ENCODE measurements around the gene RALGAPB. TPM values are rescaled to one million over a fixed set of nuclear protein-coding genes. Genes with fewer than 3 reads are reported as not detected.

Gene RALGAPB
- polyA plus RNA-seq, 2 of the 4 experiments (the other 2 are of a cell fraction) = 15.1 to 35.9 TPM

GRCh38 chr20:38450412-38450975 lies 22.1 kb upstream of the RALGAPB start:
- ChIA-PET POLR2A (no interaction called here), CTCF (interaction anchor here (4.5 to 12.0 kb wide), 3 partner anchors 12 to 19 kb away, joined by 14 to 142 read pairs (median 110); partner anchors contain the start of genes RALGAPB and SNHG17)
- DNase-seq (ENCODE audit: low read depth in 1 of 2, low spot score in 1 of 2) (no peak), FAIRE-seq (no peak), ATAC-seq (no peak)
- Histone ChIP-seq H3K4me3 (no peak overlapping the region), H3K27ac (no peak overlapping the region), H3K4me1 (peaks cover 14% of the 10 kb centered on the region), H3K9me3 (no peaks in the 10 kb centered on the region), H3K4me2 (no peak overlapping the region)
- no peak for TF ChIP-seq PHF8 (IDR thresholded peaks at IDR 0.05; ENCODE audit: borderline replicate concordance, low read depth)
- no peak for TF ChIP-seq PBX3 (IDR thresholded peaks at IDR 0.05)
- TF ChIP-seq USF2 (IDR thresholded peaks at IDR 0.05) = no peak
- no peak for TF ChIP-seq RCOR1 (IDR thresholded peaks at IDR 0.05; ENCODE audit: low read depth, low read length)
- no peak for TF ChIP-seq MAFK (IDR thresholded peaks at IDR 0.05; ENCODE audit: partially characterized antibody)
- TF ChIP-seq ZNF302 (CRISPR knock-in tag; IDR thresholded peaks at IDR 0.05) = no peak
- no peak for TF ChIP-seq HOXB5 (CRISPR knock-in tag; IDR thresholded peaks at IDR 0.05)
- TF ChIP-seq EHF (CRISPR knock-in tag; IDR thresholded peaks at IDR 0.05) = no peak
- TF ChIP-seq SMC3 (IDR thresholded peaks at IDR 0.05) = no peak
- TF ChIP-seq JUN (IDR thresholded peaks at IDR 0.05) = no peak
- 87% methylated on average over 7 of the region's 7 CpGs for WGBS (ENCODE audit: missing lambda C conversion rate)

GRCh38 chr20:38452880-38453624 lies 19.6 kb upstream of the RALGAPB start:
- 92% methylated on average over 19 of the region's 19 CpGs for WGBS (ENCODE audit: missing lambda C conversion rate)
- ChIA-PET CTCF (interaction anchor here (1.2 to 12.0 kb wide), 6 partner anchors 12 to 889 kb away, joined by 3 to 142 read pairs (median 10); partner anchors contain the start of genes RALGAPB and SNHG17), POLR2A (interaction anchor here (0.6 to 0.9 kb wide), 3 partner anchors 18 to 27 kb away, joined by 3 read pairs; partner anchors contain the start of gene SNHG17)
- no peak for ATAC-seq
- no peak for TF ChIP-seq HDAC2 (IDR thresholded peaks at IDR 0.05)
- TF ChIP-seq HOXB13 (CRISPR knock-in tag; IDR thresholded peaks at IDR 0.05; ENCODE audit: low read depth) = no peak
- TF ChIP-seq, protein P1, sequence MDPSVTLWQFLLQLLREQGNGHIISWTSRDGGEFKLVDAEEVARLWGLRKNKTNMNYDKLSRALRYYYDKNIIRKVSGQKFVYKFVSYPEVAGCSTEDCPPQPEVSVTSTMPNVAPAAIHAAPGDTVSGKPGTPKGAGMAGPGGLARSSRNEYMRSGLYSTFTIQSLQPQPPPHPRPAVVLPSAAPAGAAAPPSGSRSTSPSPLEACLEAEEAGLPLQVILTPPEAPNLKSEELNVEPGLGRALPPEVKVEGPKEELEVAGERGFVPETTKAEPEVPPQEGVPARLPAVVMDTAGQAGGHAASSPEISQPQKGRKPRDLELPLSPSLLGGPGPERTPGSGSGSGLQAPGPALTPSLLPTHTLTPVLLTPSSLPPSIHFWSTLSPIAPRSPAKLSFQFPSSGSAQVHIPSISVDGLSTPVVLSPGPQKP (IDR thresholded peaks at IDR 0.05; ENCODE audit: low read depth, low read length) = no peak
- TF ChIP-seq ESRRA (IDR thresholded peaks at IDR 0.05; ENCODE audit: borderline replicate concordance, low read length) = no peak
- TF ChIP-seq POLR2AphosphoS2 (conservative IDR thresholded peaks at IDR 0.05; ENCODE audit: low read length) = no peak
- no peak for TF ChIP-seq ZFP36 (IDR thresholded peaks at IDR 0.05; ENCODE audit: borderline replicate concordance, partially characterized antibody)
- TF ChIP-seq, protein P2, sequence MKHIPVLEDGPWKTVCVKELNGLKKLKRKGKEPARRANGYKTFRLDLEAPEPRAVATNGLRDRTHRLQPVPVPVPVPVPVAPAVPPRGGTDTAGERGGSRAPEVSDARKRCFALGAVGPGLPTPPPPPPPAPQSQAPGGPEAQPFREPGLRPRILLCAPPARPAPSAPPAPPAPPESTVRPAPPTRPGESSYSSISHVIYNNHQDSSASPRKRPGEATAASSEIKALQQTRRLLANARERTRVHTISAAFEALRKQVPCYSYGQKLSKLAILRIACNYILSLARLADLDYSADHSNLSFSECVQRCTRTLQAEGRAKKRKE (CRISPR knock-in tag; IDR thresholded peaks at IDR 0.05; ENCODE audit: low read depth) = no peak
- TF ChIP-seq HMGXB4 (CRISPR knock-in tag; IDR thresholded peaks at IDR 0.05; ENCODE audit: borderline replicate concordance) = no peak
- TF ChIP-seq USF2 (IDR thresholded peaks at IDR 0.05) = no peak
- DNase-seq (ENCODE audit: low read depth in 1 of 2, low spot score in 1 of 2) = no peak
- H3K4me1 ChIP-seq = peaks cover 9% of the 10 kb centered on the region
- H3K4me3 ChIP-seq = no peak overlapping the region
- H3K9me3 ChIP-seq = no peaks in the 10 kb centered on the region
- no peak overlapping the region for H3K4me2 ChIP-seq
- H3K27ac ChIP-seq = no peak overlapping the region
- FAIRE-seq = no peak

All from A549 (cell line).